ENCODE data around the gene WDR59.

WDR59 gene

DNA sequence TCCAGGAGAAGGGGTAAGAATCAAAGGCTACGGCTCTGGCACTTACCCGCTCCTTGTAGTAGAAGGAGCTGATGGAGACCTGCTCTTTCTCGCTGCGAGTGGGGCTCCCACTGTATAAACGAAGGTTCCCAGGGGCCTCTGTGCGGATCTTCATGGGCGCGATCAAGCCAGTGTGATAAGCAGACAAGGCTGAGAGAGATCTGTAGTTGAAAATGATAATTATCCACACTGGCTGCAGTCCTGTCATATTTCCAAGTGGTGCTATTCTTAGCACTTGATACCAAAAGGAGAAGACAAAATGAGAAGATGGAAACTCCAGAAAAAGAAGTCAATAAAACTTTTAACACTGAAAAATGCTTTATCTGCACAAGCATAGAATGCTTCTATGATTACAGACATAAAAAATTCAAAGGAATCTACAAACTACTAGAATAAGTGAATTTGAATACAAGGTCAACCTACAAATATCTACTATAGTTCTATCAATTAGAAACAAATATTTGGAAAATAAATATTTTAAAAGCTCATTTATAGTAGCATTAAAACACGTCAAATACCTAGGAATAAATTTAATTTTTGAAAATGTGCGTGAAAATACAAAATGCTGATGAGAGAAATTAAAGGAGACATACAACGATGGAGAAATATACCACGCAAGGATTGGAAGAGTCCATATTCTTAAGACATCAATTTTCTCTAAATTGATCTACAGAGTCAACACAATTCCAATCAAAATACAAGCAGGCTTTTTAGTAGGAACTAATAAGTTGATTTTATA, 80.8 kb downstream of the WDR59 start:
- DNase-seq (ENCODE audit: low read depth in 2 of 2), result no peak

DNA sequence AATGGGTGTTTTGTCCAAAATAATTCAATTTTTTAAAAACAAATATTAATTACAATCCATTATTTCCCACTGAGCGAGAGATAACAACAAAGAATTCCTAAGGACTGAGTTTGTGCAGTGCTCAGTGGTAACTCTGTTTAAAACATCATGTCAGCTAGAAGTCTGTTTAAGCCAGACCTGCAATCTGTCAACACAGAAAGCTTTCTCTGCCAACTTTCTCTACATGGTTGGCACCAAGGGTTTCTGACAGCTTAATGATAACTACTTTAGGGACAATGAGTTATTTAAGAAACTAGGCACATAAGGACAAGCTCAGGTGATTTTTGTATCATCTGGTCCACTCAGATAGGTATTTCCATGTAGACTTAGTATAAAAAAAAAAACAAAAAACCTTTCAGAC, 81.8 kb downstream of the WDR59 start:
- DNase-seq (ENCODE audit: low read depth in 2 of 2), result no peak

DNA sequence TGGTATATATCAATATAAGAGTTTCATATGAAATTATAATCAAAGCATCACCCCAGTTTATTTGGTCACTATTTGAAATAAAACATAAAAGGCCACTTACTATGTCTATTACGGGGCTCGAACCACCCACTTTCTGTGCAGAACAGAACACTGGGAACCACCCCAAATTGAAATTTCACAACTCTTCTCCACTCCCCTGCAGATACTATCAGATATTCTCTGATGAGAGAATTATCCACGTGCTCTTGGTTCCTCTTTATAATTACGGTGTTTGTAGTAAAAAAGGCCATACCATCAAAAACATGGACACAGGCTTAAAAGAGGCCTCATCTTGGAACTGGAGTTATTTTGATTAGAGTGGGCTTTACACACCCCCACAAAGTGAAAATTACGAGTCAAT, 82.8 kb downstream of the WDR59 start:
- DNase-seq (ENCODE audit: low read depth in 2 of 2), result no peak

DNA sequence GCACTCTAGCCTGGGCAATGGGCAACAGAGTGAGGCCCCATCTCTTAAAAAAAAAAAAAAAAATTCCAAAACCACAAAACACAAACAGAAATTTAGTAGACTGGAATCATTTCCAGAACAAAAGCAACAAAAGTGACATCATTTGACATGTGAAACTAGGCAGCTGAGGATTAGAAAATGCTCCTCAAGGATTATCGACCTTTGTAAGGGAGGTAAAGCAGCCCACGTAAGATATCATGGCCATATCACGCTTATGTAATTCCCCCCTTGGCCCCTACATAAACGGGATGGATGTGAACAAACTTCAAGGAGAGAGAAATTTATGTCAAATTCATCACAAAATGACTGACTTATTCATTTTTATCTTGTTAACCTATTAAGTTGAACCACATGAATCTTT, 83.3 kb downstream of the WDR59 start:
- no peak for DNase-seq (ENCODE audit: low read depth in 2 of 2)

DNA sequence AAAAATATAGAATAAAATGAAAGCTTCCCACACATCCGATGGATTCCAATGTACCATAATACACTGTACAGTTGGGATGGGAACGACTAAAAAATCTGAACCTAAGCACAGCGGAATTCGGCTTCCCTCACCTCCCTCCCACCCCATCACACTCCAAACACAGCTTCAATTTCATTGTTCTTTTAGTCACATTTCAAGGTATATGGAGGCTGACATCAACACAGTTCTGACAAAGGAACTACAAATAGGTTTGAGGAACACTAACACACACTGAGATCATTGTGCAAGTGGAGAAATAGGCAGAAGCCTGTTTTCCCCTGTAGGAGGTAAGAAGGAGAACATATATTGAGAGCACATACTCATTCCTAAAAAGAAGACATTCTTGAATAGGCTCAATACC, 85.1 kb downstream of the WDR59 start:
- no peak for DNase-seq (ENCODE audit: low read depth in 2 of 2)

DNA sequence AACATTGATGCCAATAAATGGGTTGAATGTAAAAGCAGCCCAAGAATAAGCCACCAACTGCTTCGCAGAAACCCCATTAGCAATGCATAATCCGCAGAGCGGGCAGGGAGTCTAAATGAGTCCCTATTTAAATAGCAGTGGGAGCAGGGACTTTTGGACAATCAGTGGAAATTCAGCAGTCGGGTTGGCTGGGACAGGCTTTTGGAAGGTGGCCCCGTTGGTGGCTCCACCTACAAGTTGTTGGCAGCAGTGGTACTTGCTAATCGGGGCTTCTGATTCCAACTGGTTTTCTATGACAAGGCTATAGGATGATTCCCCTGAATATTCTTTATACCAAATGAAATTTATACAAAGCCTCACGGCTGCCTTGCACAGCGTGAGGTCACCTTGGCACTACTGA, 86.3 kb downstream of the WDR59 start:
- DNase-seq (ENCODE audit: low read depth in 2 of 2), result no peak

DNA sequence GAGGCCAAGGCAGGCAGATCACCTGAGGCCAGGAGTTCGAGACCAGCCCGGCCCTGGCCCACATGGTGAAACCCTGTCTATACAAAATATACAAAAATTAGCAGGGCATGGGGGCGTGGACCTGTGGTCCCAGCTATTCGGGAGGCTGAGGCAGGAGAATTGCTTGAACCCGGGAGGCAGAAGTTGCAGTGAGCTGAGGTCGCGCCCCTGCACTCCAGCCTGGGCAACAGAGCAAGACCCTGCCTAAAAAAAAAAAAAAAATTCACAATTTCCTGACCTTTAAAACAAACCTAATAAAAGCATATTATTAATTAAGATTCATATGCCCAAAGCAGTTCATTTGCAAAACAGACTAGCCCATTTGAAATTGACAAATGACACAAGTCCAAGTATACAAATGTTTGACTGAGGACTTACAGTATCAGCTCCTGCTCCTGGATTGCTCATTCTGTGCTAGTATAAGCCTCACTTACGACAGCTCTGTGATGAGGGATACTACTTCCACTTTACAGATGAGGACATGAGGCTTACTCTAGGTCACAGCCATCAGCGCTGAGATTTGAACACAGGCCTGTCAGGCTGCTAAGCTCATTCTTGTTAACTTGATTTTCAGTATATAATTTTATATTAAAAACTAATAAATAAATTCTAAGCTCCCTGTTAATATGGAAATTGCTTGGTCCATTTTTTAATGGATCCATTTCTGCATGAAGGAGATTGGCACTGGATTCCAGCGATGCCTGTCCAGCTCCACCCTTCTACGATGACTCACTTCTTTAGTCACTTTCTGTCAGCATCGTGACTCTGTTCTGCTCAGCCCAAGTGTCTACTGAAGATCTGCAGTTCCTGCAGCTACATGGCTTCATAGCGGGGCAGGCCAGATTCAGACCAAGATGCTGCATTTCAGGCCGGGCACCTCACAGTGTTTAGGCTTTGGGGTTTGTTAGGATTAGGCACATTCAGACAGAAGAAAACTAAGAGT, 88.2 kb downstream of the WDR59 start:
- no peak for DNase-seq (ENCODE audit: low read depth in 2 of 2)

DNA sequence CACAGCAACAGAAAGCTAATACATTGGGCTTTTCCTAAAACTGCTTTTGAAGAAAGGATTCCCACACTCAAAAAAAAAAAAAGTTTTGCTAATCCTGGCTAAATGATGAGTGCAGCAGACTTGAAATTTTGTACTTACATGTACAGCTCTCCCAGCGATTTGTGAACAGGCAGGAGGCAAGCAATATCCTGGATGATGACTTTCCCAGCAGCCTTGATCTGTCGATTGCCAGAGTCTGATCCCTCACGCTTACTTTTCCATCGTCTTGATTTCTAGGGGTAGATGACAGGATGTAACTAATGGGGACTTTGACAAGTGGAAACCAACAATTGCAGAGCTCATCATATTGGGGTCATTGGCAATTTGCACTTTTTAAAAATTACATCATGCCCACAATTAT, 91.4 kb downstream of the WDR59 start:
- DNase-seq (ENCODE audit: low read depth in 2 of 2), result no peak

DNA sequence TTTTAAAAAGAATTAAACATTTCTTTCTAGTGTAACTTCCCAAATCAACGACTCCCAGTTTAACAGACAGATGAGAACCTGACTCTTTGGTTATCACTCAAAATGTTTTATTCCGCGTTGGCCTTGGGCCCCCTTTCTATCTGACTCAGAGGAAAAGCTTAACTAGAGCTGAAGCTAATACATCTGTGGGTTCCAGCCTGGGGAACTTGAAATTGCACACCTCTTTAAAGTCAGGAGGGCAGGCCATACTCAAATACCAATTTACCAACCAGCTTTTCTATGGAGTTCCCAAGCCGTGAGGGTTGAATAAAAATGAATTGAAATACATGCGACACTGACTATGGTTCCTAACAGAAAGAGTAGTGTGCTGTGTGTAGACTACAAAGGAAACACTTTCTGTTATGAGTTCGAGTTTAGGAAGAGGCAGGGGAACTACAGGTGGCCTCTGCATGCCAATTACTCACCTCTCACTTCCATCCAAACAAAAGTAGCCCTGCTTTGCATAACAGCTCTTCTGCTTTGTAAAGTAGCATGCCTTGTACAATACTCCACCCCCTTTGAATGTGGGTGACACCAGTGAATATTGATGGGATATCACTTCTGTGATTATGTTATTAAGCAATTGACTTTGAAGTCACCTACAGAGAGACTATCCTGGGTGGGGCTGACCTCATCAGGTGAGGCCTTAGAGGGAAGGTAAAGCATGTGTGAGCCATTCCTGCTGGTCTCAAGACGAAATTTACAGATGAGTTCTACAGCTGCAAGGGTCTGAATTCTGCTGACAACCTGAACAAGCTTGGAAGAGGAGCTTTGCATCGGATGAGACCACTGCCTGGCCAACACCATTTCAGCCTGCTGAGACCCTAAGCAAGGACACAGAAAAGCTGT, 92.1 kb downstream of the WDR59 start:
- DNase-seq (ENCODE audit: low read depth in 2 of 2), result no peak

DNA sequence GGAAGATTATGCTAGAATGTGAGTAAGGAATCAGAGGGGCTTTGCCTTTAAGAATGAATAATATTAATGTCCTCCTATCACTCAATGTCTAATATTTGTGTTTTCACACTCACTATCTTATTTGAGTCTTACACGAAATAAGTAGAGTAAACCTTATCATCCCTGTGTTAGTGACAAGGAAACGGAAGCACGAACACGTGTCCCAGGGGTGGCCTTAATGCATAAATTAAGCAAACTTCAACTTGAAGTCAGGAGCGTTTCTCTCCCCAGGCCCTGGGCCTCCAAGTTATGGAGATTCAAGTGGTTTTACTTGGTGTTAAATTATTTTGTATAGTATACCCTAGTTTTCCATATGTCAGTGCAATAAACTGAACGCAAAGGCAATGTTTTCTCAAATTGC, 96.0 kb downstream of the WDR59 start:
- DNase-seq (ENCODE audit: low read depth in 2 of 2), result no peak

DNA sequence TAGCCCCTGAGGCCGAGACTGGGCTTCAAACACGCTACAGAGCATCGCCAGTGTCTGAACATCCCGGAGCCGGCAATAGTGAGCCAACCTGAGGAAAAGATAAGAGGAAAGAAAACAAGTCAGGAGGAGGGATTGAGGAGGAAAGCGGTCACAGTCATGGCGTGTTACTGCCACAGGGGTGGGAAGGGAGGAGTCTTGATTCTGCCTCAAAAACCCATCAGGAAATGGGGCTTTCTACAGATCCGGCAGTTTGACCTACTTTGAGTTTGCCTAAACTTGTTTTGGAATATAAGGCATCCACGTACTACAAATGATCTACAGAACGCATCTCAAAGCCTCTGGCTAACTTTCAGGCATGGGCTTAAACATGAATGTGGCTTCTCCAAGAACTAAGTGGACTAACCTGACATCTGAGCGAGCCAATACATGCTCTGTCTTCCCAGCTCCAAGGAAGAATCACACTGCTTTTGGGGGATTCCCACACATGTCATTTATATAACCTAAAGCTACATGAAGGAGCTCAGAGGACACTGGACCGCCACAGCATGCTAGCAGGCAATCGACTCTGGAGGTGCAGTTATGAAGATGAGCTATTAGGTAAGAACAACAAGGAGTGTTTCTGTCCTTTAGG, 96.6 kb downstream of the WDR59 start:
- no peak for DNase-seq (ENCODE audit: low read depth in 2 of 2)

DNA sequence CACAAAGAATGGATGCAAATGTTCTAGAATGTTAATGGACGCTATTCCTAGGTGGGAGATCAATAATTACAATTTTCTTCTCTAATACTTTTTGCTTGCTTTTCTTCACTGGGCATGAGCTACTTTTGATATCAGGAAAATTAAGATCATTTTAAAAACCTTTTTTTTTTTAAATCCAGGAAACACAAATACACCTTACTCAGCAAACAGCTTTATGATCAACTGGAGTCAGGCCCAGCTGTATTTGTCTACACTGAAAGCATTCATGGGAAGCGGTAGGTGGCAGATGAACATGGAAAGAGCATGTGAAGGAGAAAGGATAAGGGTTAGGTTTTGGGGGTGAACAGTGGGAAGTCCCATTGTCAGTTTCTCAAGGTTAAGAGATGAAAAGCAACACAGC, 97.8 kb downstream of the WDR59 start:
- DNase-seq (ENCODE audit: low read depth in 2 of 2), result no peak

DNA sequence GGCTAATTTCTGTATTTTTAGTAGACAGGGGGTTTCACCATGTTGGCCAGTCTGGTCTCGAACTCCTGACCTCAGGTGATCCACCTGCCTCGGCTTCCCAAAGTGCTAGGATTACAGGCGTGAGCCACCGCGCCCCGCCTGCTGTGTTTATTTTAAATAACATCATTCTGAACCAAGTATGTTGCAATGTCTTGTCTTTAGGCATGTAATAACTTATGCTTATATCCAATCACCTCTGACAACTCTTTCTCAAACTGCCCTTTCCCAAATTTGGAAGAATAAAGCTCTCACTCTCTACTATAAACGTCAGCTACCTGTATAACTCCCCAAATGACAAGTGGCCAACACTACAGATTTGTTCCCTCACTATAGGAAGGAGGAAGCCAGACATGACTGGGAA, 107.2 kb downstream of the WDR59 start:
- DNase-seq (ENCODE audit: low read depth in 2 of 2), result no peak

DNA sequence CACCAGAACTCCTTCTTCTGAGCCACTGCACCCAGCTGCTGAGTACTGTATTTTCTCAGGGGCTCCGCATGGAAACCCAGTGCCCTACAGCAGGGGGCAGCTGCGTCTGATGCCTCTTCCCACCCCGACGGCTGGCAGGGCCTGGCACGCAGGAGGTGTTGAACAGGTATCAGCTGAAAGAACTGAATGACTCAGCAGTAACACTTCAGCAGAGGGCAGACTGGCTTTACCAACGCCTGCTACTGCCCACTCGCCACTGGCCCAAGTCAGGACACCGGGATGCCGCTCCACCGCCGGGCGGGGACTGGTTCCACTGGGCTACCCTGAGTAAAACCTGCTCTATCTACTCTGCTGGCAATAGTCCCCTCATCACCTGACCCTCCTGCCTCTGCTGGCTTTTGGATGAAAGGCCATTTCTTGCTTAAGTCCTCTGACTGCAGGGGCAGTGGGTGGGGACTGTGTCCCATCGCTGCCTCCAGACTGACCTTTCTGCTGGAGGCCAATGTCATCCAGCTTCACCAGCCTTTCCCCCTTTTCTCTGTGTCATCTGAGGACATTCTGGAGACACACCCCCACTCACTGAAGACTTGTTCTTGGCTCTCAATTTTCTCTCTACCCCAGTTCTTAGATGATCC, 109.9 kb downstream of the WDR59 start:
- DNase-seq (ENCODE audit: low read depth in 2 of 2), result no peak

DNA sequence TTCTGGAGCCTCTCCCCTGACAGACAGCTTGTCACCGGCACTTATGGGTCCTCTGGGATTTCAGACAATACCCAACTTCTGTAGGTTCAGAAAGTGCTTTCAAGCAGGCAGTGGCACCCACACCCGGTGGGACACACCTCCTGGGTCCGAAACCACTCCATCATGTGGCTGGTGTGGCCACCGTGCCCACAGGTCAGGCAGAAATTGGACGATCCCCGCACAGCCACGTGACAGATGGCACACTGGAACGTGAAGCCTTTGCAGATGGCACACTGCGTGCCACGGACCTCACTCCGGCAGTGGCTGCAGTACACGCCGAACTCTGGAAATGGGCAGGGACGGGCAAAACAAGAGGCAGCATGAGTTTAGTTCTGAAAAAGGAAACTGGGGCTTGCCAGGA, 110.8 kb downstream of the WDR59 start:
- DNase-seq (ENCODE audit: low read depth in 2 of 2), result no peak

DNA sequence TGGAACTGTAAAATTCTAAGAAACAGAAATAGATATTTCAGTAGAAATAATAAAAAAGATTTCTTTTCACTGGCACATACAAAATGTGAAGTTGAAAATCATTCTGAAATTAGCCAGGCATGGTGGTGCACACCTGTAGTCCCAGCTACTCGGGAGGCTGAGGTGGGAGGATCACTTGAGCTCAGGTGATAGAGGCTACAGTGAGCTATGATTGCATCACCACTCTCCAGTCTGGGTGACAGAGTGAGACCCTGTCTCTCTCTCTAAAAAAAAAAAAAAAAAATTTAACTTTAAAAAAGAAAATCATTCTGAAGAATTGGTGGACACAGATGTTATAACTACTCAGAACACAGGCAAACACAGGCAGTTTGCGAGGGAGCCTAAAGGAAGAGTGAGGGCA, 112.6 kb downstream of the WDR59 start:
- no peak for DNase-seq (ENCODE audit: low read depth in 2 of 2)

DNA sequence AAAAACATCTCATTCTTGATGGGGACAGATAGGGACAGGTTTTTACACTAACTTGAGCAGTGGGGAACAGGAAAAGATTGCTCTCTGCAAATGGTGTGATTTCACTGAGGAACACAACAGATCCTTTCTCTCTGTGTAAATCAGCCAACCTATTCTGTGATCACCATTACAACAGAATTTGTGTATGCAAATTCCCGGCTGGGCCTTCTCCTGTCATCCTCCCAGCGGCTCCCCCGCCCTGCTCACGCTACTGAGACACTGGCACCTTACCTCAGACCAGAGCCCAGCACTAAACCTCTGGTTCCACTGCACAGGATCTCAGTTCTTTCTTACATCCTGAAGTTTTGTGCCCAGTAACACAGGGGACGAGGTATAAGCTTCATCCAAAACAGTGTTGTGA, 113.3 kb downstream of the WDR59 start:
- no peak for DNase-seq (ENCODE audit: low read depth in 2 of 2)

DNA sequence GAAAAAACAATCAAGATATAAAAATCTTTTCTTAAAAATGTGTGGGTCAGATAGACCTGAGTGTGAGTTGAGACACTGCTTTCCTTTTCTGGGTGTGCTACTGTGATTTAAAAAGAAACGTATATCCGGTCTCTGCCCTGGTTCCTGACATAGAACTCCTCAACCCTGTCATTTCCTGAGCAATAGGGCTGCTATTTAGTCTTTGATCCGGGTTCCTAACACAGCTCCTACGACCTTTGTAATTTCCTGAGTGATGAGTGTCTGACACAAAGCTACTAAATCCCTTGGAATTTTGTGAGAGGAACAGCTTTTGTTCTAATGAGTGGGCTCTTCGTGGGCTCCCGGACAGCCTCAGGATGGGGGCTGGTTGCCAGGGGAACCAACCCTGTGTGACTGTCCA, 116.4 kb downstream of the WDR59 start:
- no peak for DNase-seq (ENCODE audit: low read depth in 2 of 2)

DNA sequence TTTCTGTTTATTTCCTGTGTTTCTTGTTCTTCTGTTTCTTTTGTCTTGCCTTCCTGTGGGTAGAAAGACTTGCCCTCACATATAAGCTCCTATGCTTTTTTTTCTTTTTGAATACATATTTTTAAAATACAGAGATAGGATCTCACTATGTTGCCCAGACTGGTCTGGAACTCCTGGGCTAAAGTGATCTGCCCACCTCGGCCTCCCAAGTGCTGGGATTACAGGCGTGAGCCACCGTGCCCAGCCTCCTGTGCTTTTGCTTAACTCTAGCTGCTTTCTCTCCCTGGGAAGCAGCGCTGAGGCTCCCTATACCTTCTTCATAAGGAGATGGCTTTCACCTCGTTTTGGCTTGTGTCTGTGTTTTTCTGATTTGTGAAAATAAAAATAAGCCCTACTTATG, 116.9 kb downstream of the WDR59 start:
- no peak for DNase-seq (ENCODE audit: low read depth in 2 of 2)

DNA sequence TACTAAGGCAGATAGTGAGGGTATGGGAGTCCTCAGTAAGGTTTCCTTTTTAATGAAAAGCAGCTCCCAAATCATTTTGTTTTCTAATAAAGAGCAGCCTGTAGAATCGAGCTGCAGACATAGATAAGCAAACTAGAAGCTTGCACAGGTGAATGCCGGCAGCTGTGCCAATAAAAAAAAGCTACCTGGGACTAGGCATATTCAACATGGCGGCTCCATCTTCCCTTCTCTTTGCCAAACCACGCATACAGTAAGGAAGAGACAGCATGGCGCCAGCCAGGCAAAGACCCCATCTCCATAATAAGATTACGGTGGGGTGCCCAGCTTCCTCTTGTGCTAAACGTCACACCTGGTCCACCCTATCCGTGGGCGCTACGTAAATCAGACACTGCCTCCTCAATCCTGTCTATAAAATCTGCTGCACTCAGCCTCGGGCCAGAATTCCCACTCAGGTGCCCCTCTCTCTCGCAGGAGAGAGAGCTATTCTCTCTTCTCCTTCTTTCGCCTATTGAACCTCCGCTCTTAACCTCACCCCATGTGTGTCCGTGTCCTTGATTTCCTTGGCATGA, 117.6 kb downstream of the WDR59 start:
- DNase-seq (ENCODE audit: low read depth in 2 of 2), result no peak

All from stimulated activated CD8-positive, alpha-beta memory T cell treated with anti-CD3 and anti-CD28 coated beads, Interleukin-7, amount 100 ng/mL, for 1 hour (primary cell).